Liver (tissue), 9 donors: ENCODE results near the gene NUDT1. TPM values are rescaled to one million over a fixed set of nuclear protein-coding genes. Genes with fewer than 3 reads are reported as not detected.

ENCODE experiments used
- DNase-seq: peaks from one replicate; pipeline ENCODE4 v3.0.0-alpha.2; 2017; ENCODE audit warnings: low spot score
- H3K27ac ChIP-seq, 2 donors: one replicate each; pipeline ENCODE4 v1.7.0; 2013; ENCODE audit warnings: inconsistent platforms in 2 of 2, low read length in 2 of 2, control low read depth in 1 of 2, low read depth in 1 of 2, mild to moderate bottlenecking in 1 of 2
- H3K27me3 ChIP-seq, 4 donors: one replicate each; pipeline versions ENCODE4 v1.6.1 to v1.7.0; 2013; ENCODE audit warnings: low read length in 3 of 4, inconsistent platforms in 1 of 4, mild to moderate bottlenecking in 1 of 4, moderate library complexity in 1 of 4; ENCODE audit not compliant: control insufficient read depth in 4 of 4, insufficient read depth in 4 of 4
- H3K36me3 ChIP-seq, 4 donors: one replicate each; pipeline versions ENCODE4 v1.6.1 to v1.7.0; 2013; ENCODE audit warnings: low read length in 3 of 4, mild to moderate bottlenecking in 3 of 4, low read depth in 1 of 4, moderate library complexity in 1 of 4; ENCODE audit not compliant: control insufficient read depth in 4 of 4, insufficient read depth in 3 of 4
- H3K4me1 ChIP-seq, 4 donors: one replicate each; pipeline versions ENCODE4 v1.6.1 to v1.7.0; 2013; ENCODE audit warnings: low read length in 3 of 4, mild to moderate bottlenecking in 3 of 4, moderate library complexity in 1 of 4; ENCODE audit not compliant: control insufficient read depth in 4 of 4, insufficient read depth in 4 of 4
- H3K4me3 ChIP-seq, 3 donors: one replicate each; pipeline versions ENCODE4 v1.6.1 to v1.7.0; 2013; ENCODE audit warnings: low read length in 3 of 3, control low read depth in 1 of 3, low read depth in 1 of 3, mild to moderate bottlenecking in 1 of 3
- H3K9ac ChIP-seq, 2 donors: one replicate each; pipeline ENCODE4 v1.7.0; 2013; ENCODE audit warnings: low read length in 2 of 2, mild to moderate bottlenecking in 2 of 2, moderate library complexity in 2 of 2, control low read depth in 1 of 2, low read depth in 1 of 2
- H3K9me3 ChIP-seq, 4 donors: one replicate each; pipeline versions ENCODE4 v1.6.1 to v1.7.0; 2013; ENCODE audit warnings: low read length in 3 of 4; ENCODE audit not compliant: control insufficient read depth in 4 of 4
- CTCF ChIP-seq: fragments of 150-350 bp; IDR thresholded peaks from 2 replicates; pipeline ENCODE4 v1.5.1; 2017; ENCODE audit warnings: improper control_type of control experiment, low read depth, low read length; ENCODE audit not compliant: missing input control
- EGR1 ChIP-seq, 2 donors: IDR thresholded peaks; 2 replicates each; pipeline ENCODE4 v1.6.1; 2016 to 2018; ENCODE audit warnings: antibody characterized with exemption in 2 of 2, low read depth in 2 of 2
- FOXA1 ChIP-seq: IDR thresholded peaks from 2 replicates; pipeline ENCODE4 v1.6.1; 2016; ENCODE audit warnings: antibody characterized with exemption
- FOXA2 ChIP-seq: IDR thresholded peaks from 2 replicates; pipeline ENCODE4 v1.6.1; 2016; ENCODE audit warnings: antibody characterized with exemption
- GABPA ChIP-seq, 2 donors: IDR thresholded peaks in 1 of 2; conservative IDR thresholded peaks in 1 of 2; 2 replicates each; pipeline ENCODE4 v1.6.1; 2016; ENCODE audit warnings: antibody characterized with exemption in 2 of 2, mild to moderate bottlenecking in 1 of 2, moderate library complexity in 1 of 2
- HNF4A ChIP-seq, 2 donors: conservative IDR thresholded peaks; 2 replicates each; pipeline ENCODE4 v1.6.1; 2016; ENCODE audit warnings: antibody characterized with exemption in 2 of 2, mild to moderate bottlenecking in 2 of 2
- HNF4G ChIP-seq: IDR thresholded peaks from 2 replicates; pipeline ENCODE4 v1.6.1; 2016; ENCODE audit warnings: antibody characterized with exemption
- JUND ChIP-seq, 2 donors: IDR thresholded peaks; 2 replicates each; pipeline ENCODE4 v1.6.1; 2016; ENCODE audit warnings: antibody characterized with exemption in 2 of 2
- MAX ChIP-seq: IDR thresholded peaks from 2 replicates; pipeline ENCODE4 v1.6.1; 2016; ENCODE audit warnings: antibody characterized with exemption
- NR2F2 ChIP-seq: IDR thresholded peaks from 2 replicates; pipeline ENCODE4 v1.6.1; 2016; ENCODE audit warnings: antibody characterized with exemption
- RAD21 ChIP-seq, 2 donors: IDR thresholded peaks; 2 replicates each; pipeline ENCODE4 v1.6.1; 2016; ENCODE audit warnings: antibody characterized with exemption in 2 of 2, mild to moderate bottlenecking in 2 of 2
- SP1 ChIP-seq: IDR thresholded peaks from 2 replicates; pipeline ENCODE4 v1.6.1; 2018; ENCODE audit warnings: antibody characterized with exemption, mild to moderate bottlenecking
- TAF1 ChIP-seq: conservative IDR thresholded peaks from 2 replicates; pipeline ENCODE4 v1.6.1; 2016; ENCODE audit warnings: antibody characterized with exemption, mild to moderate bottlenecking
- YY1 ChIP-seq: IDR thresholded peaks from 2 replicates; pipeline ENCODE4 v1.6.1; 2016; ENCODE audit warnings: antibody characterized with exemption, mild to moderate bottlenecking
- ZBTB33 ChIP-seq: IDR thresholded peaks from 2 replicates; pipeline ENCODE4 v1.6.1; 2016; ENCODE audit warnings: antibody characterized with exemption
- WGBS: extraction: QIAGEN DNeasy Blood & Tissue Kit; methylation state at CpG from one replicate; pipeline ENCODE4 v1.1.7; 2013; 5-methylcytosine and 5-hydroxymethylcytosine counted together
- polyA plus RNA-seq, 2 donors: library from polyadenylated mRNA; stranded (reverse) in 1 of 2; unstranded in 1 of 2; fragments of 200-250 nt in 1 of 2; fragments of >200 nt in 1 of 2; fragmentation: Nextera tagmentation in 1 of 2; extraction: Ambion mirVana in 1 of 2; gene quantifications; one replicate each; pipeline versions ENCODE4 v1.2.1 to v1.2.3, GENCODE V29; 2013 to 2015
- total RNA-seq, 2 donors: library from RNA; depleted of rRNA; stranded (reverse); fragments of >200 nt; gene quantifications; one replicate each; pipeline ENCODE4 v1.2.3, GENCODE V29; 2014
- TF ChIP-seq, protein P1 (sequence below): IDR thresholded peaks from 2 replicates; pipeline ENCODE4 v1.6.1; 2016; ENCODE audit warnings: antibody characterized with exemption
- TF ChIP-seq, protein P2 (sequence below): IDR thresholded peaks from 2 replicates; pipeline ENCODE4 v1.6.1; 2016; ENCODE audit warnings: antibody characterized with exemption, mild to moderate bottlenecking
- donor health status: healthy.
- donor health status: healthy.
- donor health status: healthy.
- donor health status: healthy.
- donor health status: healthy.

The NUDT1 gene
- total and polyA plus RNA-seq, 4 donors, result 1.0 to 22.3 (median 3.1) TPM

- H3K4me3 ChIP-seq, result no peak overlapping the region
- no peaks in the 10 kb centered on the region for H3K4me1 ChIP-seq
- no peaks in the 10 kb centered on the region for H3K27me3 ChIP-seq
- no peaks in the 10 kb centered on the region for H3K9me3 ChIP-seq
- peaks cover 0 to 18% (median 4%) of the 10 kb centered on the region in 4 donors for H3K36me3 ChIP-seq
- no peak overlapping the region for H3K9ac ChIP-seq
- no peak overlapping the region for H3K27ac ChIP-seq
- 95% methylated on average over 16 of the region's 16 CpGs for WGBS
- no peak for DNase-seq
- TF ChIP-seq NR2F2 (no peak), HNF4A (conservative IDR thresholded peaks at IDR 0.05) (no peak), HNF4G (no peak), TAF1 (no peak), GABPA (IDR thresholded peaks at IDR 0.05 in 1 of 2, conservative IDR thresholded peaks at IDR 0.05 in 1 of 2) (no peak), EGR1 (IDR thresholded peaks at IDR 0.05; ENCODE audit: low read depth in 2 of 2) (no peak), SP1 (no peak), YY1 (no peak), JUND (IDR thresholded peaks at IDR 0.05) (no peak), FOXA1 (no peak), RAD21 (IDR thresholded peaks at IDR 0.05) (no peak)
- TF ChIP-seq, protein P1, sequence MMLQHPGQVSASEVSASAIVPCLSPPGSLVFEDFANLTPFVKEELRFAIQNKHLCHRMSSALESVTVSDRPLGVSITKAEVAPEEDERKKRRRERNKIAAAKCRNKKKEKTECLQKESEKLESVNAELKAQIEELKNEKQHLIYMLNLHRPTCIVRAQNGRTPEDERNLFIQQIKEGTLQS, result no peak
- TF ChIP-seq, protein P2, sequence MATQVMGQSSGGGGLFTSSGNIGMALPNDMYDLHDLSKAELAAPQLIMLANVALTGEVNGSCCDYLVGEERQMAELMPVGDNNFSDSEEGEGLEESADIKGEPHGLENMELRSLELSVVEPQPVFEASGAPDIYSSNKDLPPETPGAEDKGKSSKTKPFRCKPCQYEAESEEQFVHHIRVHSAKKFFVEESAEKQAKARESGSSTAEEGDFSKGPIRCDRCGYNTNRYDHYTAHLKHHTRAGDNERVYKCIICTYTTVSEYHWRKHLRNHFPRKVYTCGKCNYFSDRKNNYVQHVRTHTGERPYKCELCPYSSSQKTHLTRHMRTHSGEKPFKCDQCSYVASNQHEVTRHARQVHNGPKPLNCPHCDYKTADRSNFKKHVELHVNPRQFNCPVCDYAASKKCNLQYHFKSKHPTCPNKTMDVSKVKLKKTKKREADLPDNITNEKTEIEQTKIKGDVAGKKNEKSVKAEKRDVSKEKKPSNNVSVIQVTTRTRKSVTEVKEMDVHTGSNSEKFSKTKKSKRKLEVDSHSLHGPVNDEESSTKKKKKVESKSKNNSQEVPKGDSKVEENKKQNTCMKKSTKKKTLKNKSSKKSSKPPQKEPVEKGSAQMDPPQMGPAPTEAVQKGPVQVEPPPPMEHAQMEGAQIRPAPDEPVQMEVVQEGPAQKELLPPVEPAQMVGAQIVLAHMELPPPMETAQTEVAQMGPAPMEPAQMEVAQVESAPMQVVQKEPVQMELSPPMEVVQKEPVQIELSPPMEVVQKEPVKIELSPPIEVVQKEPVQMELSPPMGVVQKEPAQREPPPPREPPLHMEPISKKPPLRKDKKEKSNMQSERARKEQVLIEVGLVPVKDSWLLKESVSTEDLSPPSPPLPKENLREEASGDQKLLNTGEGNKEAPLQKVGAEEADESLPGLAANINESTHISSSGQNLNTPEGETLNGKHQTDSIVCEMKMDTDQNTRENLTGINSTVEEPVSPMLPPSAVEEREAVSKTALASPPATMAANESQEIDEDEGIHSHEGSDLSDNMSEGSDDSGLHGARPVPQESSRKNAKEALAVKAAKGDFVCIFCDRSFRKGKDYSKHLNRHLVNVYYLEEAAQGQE, result no peak
These were observed 36.8 kb upstream of the NUDT1 start for GRCh38 chr7:2205036-2205780.

- no peaks in the 10 kb centered on the region for H3K9me3 ChIP-seq
- H3K4me3 ChIP-seq, result no peak overlapping the region
- no peak for DNase-seq
- H3K36me3 ChIP-seq, result peaks cover 0 to 37% (median 12%) of the 10 kb centered on the region in 4 donors
- H3K9ac ChIP-seq, result no peak overlapping the region
- H3K27me3 ChIP-seq, result no peaks in the 10 kb centered on the region
- H3K4me1 ChIP-seq, result no peaks in the 10 kb centered on the region
- TF ChIP-seq FOXA2, result no peak
- TF ChIP-seq, protein P2, result no peak
- TF ChIP-seq HNF4A (conservative IDR thresholded peaks at IDR 0.05), result no peak
- no peak for TF ChIP-seq GABPA (IDR thresholded peaks at IDR 0.05 in 1 of 2, conservative IDR thresholded peaks at IDR 0.05 in 1 of 2)
- TF ChIP-seq TAF1, result no peak
- no peak for TF ChIP-seq ZBTB33
- TF ChIP-seq, protein P1, result no peak
- no peak for TF ChIP-seq YY1
- no peak for TF ChIP-seq NR2F2
- TF ChIP-seq HNF4G, result no peak
- TF ChIP-seq CTCF, result no peak
- no peak for TF ChIP-seq RAD21 (IDR thresholded peaks at IDR 0.05)
- TF ChIP-seq EGR1 (IDR thresholded peaks at IDR 0.05; ENCODE audit: low read depth in 2 of 2), result no peak
- TF ChIP-seq MAX, result no peak
- no peak overlapping the region for H3K27ac ChIP-seq
- WGBS, result 94% methylated on average over 16 of the region's 16 CpGs
These were observed 33.3 kb upstream of the NUDT1 start for GRCh38 chr7:2208712-2209111.
